Measurements from ENCODE around the gene RLBP1. TPM values are rescaled to one million over a fixed set of nuclear protein-coding genes. Genes with fewer than 3 reads are reported as not detected.
A peak's percentile ranks its signal among the peaks of the same experiment; 100 is the strongest.

RLBP1 gene
- total and polyA plus RNA-seq, 2 of the 13 experiments (the other 11 are each of a cell fraction or from before 2014, with no cell fraction given): 0.07 TPM; not detected in 1

DNA sequence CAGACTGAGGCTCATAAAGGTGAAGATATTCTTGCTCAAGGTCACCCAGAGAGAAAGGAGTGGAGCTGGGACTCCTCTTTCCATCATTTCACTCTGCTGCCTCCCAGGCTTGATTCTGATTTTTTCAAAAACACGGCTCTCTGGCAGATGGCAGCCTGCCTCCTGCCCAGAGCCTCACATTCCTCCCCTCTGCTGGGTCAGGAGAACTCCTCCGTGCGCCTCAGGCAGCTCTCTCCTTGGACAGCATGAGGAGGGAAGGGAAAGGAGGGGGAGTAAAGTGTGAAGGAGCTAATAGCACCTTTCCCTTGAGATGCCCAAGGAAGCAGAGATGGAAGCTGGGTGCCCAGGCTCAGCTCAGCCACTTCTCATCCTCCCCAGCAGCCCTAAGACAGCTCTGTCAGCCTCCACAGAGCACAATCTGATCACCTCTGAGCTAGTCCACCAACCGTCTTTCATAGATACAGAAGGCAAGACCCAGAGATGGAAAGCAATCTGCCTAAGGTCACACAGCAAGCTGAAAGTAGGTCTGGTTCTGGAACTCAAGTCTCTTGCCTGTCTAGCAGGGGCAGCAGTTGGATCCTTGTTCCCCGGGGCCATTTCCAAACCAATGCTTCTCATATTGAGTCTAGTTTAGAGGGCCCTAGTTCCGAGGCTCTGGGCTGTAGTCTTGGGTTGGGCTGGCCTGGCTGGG lies 3.5 kb downstream of the RLBP1 start:
- Histone ChIP-seq H3K9ac (ENCODE audit: insufficient read depth, low read depth, low read length) (no peak overlapping the region), H3K4me1 (ENCODE audit: insufficient read depth, low read length) (0 out of 2 replicates have a peak, but pooled peaks cover 9% of the 10 kb centered on the region), H3K27me3 (ENCODE audit: control insufficient read depth in 1 of 2, insufficient read depth in 2 of 2, low read length in 2 of 2) (no peaks in the 10 kb centered on the region; a peak in 1 of 5 replicates), H2AFZ (ENCODE audit: low read length) (no peak overlapping the region), H3K9me3 (ENCODE audit: low read length) (no peaks in the 10 kb centered on the region), H3K79me2 (ENCODE audit: insufficient read depth, low read length) (no peaks in the 10 kb centered on the region), H3K4me3 (replicated peaks in 1 of 3; ENCODE audit: insufficient read depth in 1 of 3, low read depth in 2 of 3, low read length in 3 of 3) (no peak overlapping the region), H3K4me2 (ENCODE audit: low read depth, low read length) (no peak overlapping the region), H3K36me3 (replicated peaks in 1 of 2; ENCODE audit: control insufficient read depth in 1 of 2, insufficient read depth in 2 of 2, low read length in 2 of 2) (no peaks in the 10 kb centered on the region), H3K27ac (ENCODE audit: extremely low read length, insufficient read depth, low read length) (no peak overlapping the region), H4K20me1 (ENCODE audit: insufficient read depth, low read length) (no peaks in the 10 kb centered on the region)
- ChIA-PET CTCF (ENCODE audit: low intra/inter-chr PET ratio, low total read pairs) (no interaction called here), POLR2A (no interaction called here)
- 53% methylated on average over 4 of the region's 6 CpGs for WGBS (ENCODE audit: low lambda C conversion rate)
- in situ Hi-C loops (cut with HindIII; ENCODE audit: extremely low pct_ligation_motif_present, low pct_unique_long_range_greater_than_20kb): no loop called here
- FAIRE-seq (no peak), ATAC-seq (no peak), DNase-seq (ENCODE audit: low spot score) (no peak)
- TF ChIP-seq, protein P1, sequence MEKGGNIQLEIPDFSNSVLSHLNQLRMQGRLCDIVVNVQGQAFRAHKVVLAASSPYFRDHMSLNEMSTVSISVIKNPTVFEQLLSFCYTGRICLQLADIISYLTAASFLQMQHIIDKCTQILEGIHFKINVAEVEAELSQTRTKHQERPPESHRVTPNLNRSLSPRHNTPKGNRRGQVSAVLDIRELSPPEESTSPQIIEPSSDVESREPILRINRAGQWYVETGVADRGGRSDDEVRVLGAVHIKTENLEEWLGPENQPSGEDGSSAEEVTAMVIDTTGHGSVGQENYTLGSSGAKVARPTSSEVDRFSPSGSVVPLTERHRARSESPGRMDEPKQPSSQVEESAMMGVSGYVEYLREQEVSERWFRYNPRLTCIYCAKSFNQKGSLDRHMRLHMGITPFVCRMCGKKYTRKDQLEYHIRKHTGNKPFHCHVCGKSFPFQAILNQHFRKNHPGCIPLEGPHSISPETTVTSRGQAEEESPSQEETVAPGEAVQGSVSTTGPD (CRISPR knock-in tag; IDR thresholded peaks at IDR 0.05): no peak
- TF ChIP-seq ZNF768 (CRISPR knock-in tag; IDR thresholded peaks at IDR 0.05): peak; percentile 65; the same call in 1 of the 2 replicates
- intact Hi-C loops (cut with micrococcal nuclease; ENCODE audit: unreplicated experiment): no loop called here
- BruUV-seq (replicated peaks): no TSS peak

DNA sequence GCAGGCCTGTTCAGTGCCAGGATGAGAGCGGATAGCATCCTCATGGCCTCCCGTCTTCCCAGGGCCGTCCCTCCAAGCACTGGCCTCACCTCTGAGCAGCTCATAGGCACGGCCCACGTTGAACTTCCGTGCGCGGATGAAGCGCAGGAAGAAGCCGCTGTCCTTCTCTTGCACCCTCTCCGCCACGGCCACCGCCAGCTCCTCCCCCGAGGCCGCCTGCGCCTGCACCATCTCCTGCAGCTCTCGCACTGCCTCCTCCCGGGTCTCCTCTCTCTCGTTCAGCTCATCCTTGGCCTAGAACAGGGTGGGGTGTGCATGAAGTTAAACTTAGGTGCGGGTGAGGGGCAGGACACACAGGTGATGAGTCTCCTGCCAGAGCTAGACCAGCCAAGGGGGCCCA lies 4.3 kb downstream of the RLBP1 start:
- WGBS (ENCODE audit: low lambda C conversion rate): 57% methylated on average over 13 of the region's 20 CpGs
- Histone ChIP-seq H3K27ac (ENCODE audit: extremely low read length, insufficient read depth, low read length) (no peak overlapping the region), H3K9ac (ENCODE audit: insufficient read depth, low read depth, low read length) (no peak overlapping the region), H3K36me3 (replicated peaks in 1 of 2; ENCODE audit: control insufficient read depth in 1 of 2, insufficient read depth in 2 of 2, low read length in 2 of 2) (no peaks in the 10 kb centered on the region), H3K4me3 (replicated peaks in 1 of 3; ENCODE audit: insufficient read depth in 1 of 3, low read depth in 2 of 3, low read length in 3 of 3) (no peak overlapping the region), H3K9me3 (ENCODE audit: low read length) (no peaks in the 10 kb centered on the region), H3K27me3 (ENCODE audit: control insufficient read depth in 1 of 2, insufficient read depth in 2 of 2, low read length in 2 of 2) (no peaks in the 10 kb centered on the region; a peak in 1 of 5 replicates), H3K4me1 (ENCODE audit: insufficient read depth, low read length) (0 out of 2 replicates have a peak, but pooled peaks cover 8% of the 10 kb centered on the region), H3K79me2 (ENCODE audit: insufficient read depth, low read length) (no peaks in the 10 kb centered on the region), H3K4me2 (ENCODE audit: low read depth, low read length) (no peak overlapping the region), H2AFZ (ENCODE audit: low read length) (no peak overlapping the region), H4K20me1 (ENCODE audit: insufficient read depth, low read length) (no peaks in the 10 kb centered on the region)
- POLR2A ChIA-PET: no interaction called here
- DNase-seq (ENCODE audit: low spot score) (no peak), FAIRE-seq (no peak), ATAC-seq (no peak)
- CTCF ChIA-PET (ENCODE audit: low intra/inter-chr PET ratio, low total read pairs): no interaction called here
- intact Hi-C loops (cut with micrococcal nuclease; ENCODE audit: unreplicated experiment) (no loop called here), in situ Hi-C loops (cut with HindIII; ENCODE audit: extremely low pct_ligation_motif_present, low pct_unique_long_range_greater_than_20kb) (no loop called here)
- no TSS peak for BruUV-seq (replicated peaks)
- no peak for TF ChIP-seq SYNCRIP (IDR thresholded peaks at IDR 0.05; ENCODE audit: insufficient read depth, low read depth, low read length)
- TF ChIP-seq U2AF2 (IDR thresholded peaks at IDR 0.05; ENCODE audit: low read depth, low read length): no peak
- TF ChIP-seq, protein P2, sequence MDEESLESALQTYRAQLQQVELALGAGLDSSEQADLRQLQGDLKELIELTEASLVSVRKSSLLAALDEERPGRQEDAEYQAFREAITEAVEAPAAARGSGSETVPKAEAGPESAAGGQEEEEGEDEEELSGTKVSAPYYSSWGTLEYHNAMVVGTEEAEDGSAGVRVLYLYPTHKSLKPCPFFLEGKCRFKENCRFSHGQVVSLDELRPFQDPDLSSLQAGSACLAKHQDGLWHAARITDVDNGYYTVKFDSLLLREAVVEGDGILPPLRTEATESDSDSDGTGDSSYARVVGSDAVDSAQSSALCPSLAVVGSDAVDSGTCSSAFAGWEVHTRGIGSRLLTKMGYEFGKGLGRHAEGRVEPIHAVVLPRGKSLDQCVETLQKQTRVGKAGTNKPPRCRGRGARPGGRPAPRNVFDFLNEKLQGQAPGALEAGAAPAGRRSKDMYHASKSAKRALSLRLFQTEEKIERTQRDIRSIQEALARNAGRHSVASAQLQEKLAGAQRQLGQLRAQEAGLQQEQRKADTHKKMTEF (CRISPR knock-in tag; IDR thresholded peaks at IDR 0.05): no peak

All from HepG2 (cell line).